Measurements from ENCODE around the gene RAB11FIP5. TPM values are rescaled to one million over a fixed set of nuclear protein-coding genes. Genes with fewer than 3 reads are reported as not detected.

RAB11FIP5 gene
- total and polyA plus RNA-seq, 10 of the 15 experiments (the other 5 are each of a cell fraction or from before 2014, with no cell fraction given), result 0.03 to 0.20 (median 0.06) TPM; not detected in 6

GRCh38 chr2:73032702-73033097 lies 80.0 kb downstream of the RAB11FIP5 start (continued):
- TF ChIP-seq RAD51 (IDR thresholded peaks at IDR 0.05) (no peak), STAT3 (IDR thresholded peaks at IDR 0.05; ENCODE audit: low read depth, low read length) (no peak), YBX1 (IDR thresholded peaks at IDR 0.05) (no peak)

GRCh38 chr2:73031725-73032701 lies 80.7 kb downstream of the RAB11FIP5 start:
- FAIRE-seq (no peak), DNase-seq (ENCODE audit: low read depth, low spot score) (no peak), ATAC-seq (no peak)
- ChIA-PET SMC1A (ENCODE audit: uncharacterized antibody, unreplicated experiment) (no interaction called here), CTCF (interaction anchor here (1.4 kb wide), 1 partner anchor 139 kb away, joined by 4 read pairs; no protein-coding TSS in a partner anchor), POLR2A (interaction anchor here (0.5 kb wide), 1 partner anchor 13 kb away, joined by 3 read pairs; no protein-coding TSS in a partner anchor), RAD21 (ENCODE audit: unreplicated experiment) (no interaction called here)
- H3K4me1 ChIP-seq (ENCODE audit: control insufficient read depth, insufficient read depth, low read length), result no peaks in the 10 kb centered on the region
- no peak overlapping the region for H2AFZ ChIP-seq (ENCODE audit: control insufficient read depth, low read depth, low read length)
- BruUV-seq (replicated peaks), result no TSS peak
- H3K27me3 ChIP-seq (replicated peaks in 1 of 2; ENCODE audit: control insufficient read depth in 2 of 2, insufficient read depth in 2 of 2, low read length in 1 of 2), result no peaks in the 10 kb centered on the region
- no peak overlapping the region for H3K4me3 ChIP-seq
- WGBS (ENCODE audit: insufficient coverage, insufficient replicate concordance, low lambda C conversion rate, missing lambda C conversion rate), result 44% methylated on average over 9 of the region's 10 CpGs
- no peak overlapping the region for H3K4me2 ChIP-seq (ENCODE audit: control insufficient read depth, insufficient read depth)
- H3K9ac ChIP-seq (ENCODE audit: control insufficient read depth, insufficient read depth, low read length), result no peak overlapping the region
- H3K9me3 ChIP-seq (replicated peaks; ENCODE audit: control insufficient read depth, insufficient read depth, low read length), result no peaks in the 10 kb centered on the region
- no peak for TF ChIP-seq POU2F2 (IDR thresholded peaks at IDR 0.05; ENCODE audit: borderline replicate concordance, low read depth, low read length)
- no peak for TF ChIP-seq ZNF274 (IDR thresholded peaks at IDR 0.05; ENCODE audit: insufficient read depth, insufficient read length)
- TF ChIP-seq IKZF1 (conservative IDR thresholded peaks at IDR 0.05), result no peak
- no peak for TF ChIP-seq KDM1A (IDR thresholded peaks at IDR 0.05; ENCODE audit: borderline replicate concordance)
- no peaks in the 10 kb centered on the region for H3K79me2 ChIP-seq (ENCODE audit: control insufficient read depth, insufficient read depth, low read length)
- intact Hi-C loops (cut with micrococcal nuclease; ENCODE audit: unreplicated experiment) (no loop called here), in situ Hi-C loops (cut with MboI) (no loop called here)
- no peaks in the 10 kb centered on the region for H3K36me3 ChIP-seq (ENCODE audit: control insufficient read depth in 2 of 2, insufficient read depth in 2 of 2, low read length in 1 of 2)
- H3K27ac ChIP-seq (ENCODE audit: control insufficient read depth, insufficient read depth), result no peak overlapping the region
- H4K20me1 ChIP-seq (ENCODE audit: control insufficient read depth, insufficient read depth), result no peaks in the 10 kb centered on the region
